Measurements from ENCODE around the gene MPRIP.

GRCh38 chr17:17129466-17129865 is 87.2 kb downstream of the MPRIP start:
- TF ChIP-seq CSDC2 (CRISPR knock-in tag; IDR thresholded peaks at IDR 0.05) (no peak), ZFP3 (CRISPR knock-in tag; IDR thresholded peaks at IDR 0.05) (no peak), TCF4 (CRISPR knock-in tag; IDR thresholded peaks at IDR 0.05; ENCODE audit: borderline replicate concordance) (no peak), ZFP30 (CRISPR knock-in tag; IDR thresholded peaks at IDR 0.05) (no peak)

Data from SK-N-SH treated with all-trans-retinoic acid at 6 μM for 48 hours (cell line).